ENCODE measurements around the gene ARHGAP22.

Gene ARHGAP22

DNA sequence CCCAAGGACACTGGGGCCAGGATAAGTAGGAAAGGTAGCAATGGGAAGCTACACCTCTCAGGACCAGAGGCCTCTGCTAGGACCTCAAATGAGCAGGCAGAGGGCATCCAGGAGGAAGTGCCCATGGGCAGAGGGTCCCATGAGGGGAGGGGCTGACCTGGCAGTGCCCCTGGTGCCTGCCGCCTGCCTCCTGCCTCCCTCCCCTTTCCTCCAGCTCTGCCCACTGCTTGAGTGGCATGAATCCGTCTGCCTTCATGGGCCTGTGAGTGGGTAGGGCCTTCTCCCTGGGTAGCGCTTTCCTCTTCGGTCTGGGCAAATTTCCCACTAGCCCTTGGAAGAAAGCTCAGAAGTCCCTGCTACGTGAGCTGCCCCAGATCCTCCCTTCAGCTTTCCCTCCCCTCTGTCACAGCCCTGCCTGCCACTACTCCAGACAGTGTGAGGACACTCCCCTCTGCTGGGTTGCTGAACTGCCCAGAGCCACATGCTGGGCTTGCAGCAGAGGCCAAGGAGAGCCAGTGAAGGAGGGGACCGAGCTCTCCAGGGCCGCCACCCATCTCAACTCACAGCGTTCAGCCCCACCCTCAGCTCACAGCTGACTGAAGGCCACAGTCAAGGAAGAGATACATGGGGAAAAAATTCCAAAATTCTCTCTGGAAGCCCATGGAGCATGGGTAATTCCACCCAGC is 141.4 kb downstream of the ARHGAP22 start:
- no peak for DNase-seq (ENCODE audit: low read depth in 2 of 2)

DNA sequence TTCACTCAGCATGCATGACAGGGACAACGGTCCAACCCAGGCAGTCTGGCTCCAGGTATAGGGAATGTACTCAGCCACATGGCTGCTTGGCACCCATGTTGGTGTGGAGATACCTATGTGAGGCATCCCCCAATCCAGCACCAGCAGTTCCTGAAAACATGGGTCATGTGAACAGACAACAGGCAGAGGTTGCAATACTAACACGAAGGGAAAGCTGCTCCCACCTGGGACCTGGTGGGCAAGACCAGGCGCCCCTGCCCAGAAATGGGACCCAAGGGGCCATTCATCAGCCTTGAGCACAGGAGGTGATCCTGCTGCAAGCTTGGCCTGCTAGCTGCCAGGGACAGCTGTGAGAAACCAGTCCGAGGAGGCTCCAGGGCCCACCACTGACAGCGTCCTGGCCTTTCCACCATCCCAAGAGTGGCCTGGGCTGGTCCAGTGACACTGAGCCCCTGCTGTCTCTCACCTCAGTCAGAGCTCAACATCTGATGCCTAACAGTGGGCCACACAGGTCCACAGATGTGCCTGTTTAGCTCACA is 142.3 kb downstream of the ARHGAP22 start:
- DNase-seq (ENCODE audit: low read depth in 2 of 2) = no peak

DNA sequence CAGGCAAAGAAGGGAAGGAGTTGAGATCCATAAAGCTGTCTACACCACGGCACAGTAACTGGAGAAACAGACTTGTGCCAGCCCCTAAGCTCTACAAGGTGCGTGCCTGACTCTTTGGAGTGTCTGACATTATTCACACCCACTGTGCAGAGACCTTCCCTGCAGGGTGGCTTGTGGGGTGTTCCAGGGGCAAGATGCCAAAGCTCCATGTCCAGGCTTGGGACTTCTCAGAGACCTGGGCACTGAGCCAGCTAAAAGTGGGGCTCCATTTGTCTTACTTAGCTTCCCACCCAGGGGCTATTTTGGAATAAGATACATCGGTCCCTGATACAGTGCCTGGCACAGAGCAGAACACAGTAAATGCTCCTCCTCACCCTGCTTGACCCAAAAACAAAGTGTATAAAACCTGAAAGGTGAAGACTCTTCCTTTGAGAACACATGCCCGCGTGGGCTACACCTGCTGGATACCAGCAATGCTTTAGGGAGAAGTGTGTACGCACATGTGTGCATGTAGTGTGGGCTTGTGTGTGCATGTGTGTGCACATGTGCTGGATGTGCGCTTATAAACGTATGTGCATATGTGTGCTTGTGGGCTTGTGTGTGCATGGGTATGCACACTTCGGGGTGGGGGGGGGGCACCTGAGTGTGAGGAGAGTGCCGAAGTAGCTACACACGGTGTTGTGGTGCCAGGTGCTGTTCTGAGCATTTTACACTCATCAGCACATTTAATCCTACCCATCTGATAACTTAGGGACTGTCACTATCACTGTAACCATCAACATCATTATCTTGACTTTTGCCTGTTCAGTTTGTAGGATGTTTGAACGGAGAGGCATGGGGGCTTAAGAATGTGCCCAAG is 143.0 kb downstream of the ARHGAP22 start:
- no peak for DNase-seq (ENCODE audit: low read depth in 2 of 2)

DNA sequence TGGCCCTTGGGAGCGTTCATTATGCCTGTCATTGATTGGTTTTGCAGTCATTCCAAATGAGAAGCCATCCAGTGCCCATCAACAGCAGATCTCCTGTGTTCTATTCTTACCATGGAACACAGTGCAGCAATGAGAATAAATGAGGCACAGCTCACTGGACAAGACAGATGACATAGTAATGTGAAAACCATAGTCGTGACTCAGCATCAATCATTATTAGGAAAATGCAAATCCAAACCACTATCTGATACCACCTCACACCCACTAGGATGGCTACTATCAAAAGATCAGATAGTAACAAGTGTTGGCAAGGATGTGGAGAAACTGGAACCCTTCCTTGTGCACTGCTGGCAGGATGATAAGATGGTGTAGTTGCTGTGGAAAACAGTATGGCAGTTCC is 144.7 kb downstream of the ARHGAP22 start:
- DNase-seq (ENCODE audit: low read depth in 2 of 2) = no peak

DNA sequence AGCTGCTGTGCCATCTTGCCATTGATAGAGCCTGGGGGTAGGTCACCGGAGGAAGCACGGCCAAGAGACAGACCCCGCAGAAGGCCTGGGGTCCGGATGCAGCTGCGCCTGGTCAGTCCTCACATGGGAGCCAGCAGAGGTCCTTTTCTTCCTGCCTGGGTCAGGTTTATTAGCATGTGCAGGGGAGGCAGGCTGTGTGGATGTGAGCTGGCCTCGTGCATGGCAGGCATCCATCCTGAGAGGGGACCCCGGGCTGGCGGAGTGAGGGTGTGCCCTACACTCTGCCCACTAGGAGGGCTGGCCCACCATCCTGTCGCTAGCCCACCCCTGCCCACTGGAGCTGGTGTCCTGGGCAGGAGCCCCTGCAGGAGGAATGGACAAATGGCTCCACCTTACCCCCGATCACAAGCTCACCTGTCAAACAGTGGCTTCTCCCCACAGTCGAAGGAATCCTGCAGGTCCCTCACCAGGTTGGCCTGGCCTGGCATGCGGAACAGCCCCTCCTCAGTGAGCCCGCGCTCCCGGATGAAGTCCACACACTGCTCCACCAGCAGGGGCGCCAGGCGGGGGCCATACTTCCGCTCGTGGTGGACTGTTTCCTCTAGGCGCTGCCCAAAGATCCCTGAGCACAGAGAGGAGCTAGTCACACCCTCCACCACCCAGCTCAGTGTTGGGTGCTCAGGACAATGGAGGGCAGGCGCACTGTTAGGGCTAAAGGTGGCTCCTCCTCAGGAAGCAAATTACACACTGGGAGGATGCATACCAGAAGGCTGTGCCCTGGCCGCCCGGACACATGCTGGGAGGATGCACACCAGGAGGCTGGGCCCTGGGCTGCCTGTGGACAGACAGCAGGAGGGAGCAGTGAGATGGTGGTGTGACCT is 145.4 kb downstream of the ARHGAP22 start:
- DNase-seq (ENCODE audit: low read depth in 2 of 2) = no peak

DNA sequence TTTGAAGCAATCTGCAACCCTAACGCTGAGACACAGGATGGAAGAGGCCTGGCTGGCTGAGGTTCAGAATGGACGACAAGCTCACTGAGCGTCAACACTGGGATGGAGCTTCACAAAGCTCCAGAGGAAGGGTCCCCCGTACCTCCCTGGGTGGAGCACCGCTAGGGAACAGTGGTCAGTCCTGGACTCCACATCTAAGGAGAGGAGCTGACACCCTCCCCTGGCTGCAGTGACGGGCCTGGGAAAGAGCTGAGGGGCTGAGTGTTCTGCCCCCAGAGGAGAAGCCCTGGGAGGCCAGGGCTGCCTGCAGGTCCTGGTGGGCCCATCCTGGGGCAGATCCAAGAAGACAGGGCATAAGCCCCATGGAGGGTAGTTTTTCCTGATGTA is 146.2 kb downstream of the ARHGAP22 start:
- no peak for DNase-seq (ENCODE audit: low read depth in 2 of 2)

DNA sequence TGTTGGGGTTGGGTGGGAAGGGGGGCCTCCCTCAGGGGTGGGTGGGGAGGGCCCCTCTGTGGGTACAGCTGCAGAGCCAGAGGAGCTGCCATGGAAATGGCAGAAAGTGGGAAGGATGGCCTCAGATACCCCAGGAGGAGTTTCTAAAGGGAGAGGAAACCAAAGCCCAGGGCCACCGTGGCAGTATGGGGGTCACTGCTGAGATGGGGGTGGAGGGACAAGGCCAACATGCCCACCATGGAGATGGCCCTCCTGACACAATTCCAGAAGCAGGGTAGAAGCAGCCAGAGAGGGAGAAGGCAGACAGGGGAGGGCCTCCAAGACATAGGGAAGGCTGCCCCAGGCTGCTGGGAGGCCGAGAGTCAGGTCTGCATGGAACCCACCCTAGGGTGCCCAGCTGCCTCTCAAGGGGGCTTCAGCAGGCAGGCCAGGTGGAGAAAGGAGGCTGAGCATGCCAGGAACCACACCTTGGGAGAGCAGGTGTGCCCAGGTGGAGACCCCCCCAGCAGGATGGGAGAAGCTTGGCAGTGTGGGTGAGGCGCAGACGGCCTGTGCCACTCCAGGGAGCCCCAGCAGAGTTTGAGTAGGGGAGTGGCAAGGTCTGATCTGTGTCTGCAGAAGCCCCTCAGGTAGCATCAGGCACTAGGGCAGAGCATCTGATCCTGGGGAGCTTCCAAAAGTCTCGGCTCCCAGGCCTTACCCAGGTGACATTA is 146.8 kb downstream of the ARHGAP22 start:
- DNase-seq (ENCODE audit: low read depth in 2 of 2) = no peak

DNA sequence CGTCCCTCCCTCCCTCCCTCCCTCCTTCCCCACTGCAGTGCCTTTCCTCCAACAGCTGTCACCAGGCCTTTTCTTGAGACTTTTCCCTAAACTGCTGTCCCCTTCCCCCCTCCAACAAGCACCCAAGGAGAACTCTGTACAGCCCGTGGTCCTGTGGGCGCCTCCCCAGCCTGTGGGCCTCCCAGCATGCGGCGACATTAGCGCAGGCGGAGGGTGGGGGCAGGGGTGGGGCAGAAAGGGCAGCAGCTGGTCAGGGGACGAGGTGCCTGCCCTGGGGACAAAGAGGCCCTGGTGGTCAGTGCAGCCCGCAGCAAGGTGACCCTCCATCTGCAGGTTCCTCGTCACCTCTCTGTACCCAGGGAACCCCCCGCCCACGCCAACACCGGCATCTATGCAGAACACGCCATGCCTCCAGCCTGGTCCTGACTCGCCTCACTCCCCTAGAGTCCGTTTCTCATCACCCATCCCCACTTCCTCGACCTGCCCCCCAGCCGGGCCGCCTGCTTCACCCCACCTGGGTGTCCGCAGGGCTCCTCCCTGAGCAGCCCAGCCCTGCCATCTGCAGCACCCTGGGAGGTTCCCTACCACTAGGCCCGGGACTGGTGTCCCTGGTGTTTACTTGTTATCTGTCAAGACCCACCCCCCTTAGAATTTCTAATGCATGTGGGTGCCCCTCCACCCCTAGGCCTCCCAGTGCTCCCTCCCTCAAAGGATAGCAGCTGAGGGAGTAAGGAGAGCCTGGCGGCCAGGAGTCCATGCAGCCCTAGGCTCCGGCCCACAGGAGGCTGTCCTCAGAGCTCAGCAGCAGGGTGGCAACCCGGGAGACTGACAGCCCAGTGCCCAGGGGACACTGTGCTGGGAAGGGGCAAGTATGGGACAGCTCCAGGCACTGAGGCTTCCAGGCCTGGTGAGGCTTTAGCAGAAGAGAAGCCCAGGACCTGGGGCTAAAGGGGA is 147.8 kb downstream of the ARHGAP22 start:
- DNase-seq (ENCODE audit: low read depth in 2 of 2) = no peak

DNA sequence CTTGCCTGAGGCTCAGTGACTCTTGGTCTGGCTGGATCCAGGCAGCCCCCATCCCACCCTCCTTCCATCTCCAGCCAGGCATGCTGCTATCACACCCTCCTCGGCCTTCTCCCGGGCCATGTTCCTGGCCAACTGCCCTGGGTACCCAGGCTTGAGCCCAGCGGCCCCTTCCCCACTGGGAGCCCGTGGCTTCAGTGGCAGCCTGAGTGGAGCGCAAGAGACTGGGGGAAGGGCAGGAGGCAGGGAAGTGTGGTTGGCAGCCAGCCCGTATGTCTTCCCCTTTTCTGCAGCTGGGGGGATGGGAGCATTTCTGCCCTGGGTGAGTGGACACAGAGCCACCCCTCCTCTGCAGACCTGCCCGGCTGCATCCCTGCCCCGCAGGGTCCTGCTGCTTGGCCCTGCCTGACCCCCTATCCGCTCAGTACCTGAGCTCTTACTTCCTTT is 148.5 kb downstream of the ARHGAP22 start:
- DNase-seq (ENCODE audit: low read depth in 2 of 2) = no peak

DNA sequence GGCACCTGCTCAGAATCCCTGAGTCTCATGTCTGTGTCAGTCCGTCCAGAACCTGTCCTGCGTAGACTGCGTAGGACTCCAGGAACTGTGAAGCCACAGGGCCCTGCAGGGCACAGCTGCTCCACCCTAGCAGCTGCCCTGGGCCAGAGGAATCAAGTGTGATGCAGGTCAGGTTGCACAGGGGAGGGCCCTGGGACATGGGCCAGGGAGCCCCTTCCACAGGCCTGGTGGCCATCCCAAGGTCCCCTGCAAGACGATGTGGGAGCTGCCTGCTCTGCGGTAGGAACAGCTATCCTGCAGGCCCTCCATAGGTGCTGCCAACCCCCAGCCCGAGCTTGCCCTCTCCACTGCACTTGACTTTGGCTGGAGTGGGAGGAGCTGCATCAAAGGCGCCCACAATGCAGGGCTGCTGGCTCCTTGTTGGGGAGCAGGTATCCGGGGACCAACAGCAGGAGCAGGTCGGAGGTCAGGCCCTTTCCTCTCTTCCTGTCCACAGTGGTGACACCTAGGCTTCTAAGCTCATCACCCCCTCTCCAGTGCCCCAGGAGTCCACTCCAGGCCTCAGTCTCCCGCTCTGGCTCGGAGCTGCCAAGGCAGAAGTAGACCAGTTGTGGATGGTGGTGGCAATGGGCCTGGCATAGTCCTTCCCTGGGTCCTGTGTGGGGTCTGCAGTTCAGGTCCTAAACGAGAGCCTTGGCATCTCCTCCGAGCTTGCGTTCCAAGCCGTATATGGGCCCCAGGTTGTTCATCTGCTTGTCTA is 149.3 kb downstream of the ARHGAP22 start:
- no peak for DNase-seq (ENCODE audit: low read depth in 2 of 2)

DNA sequence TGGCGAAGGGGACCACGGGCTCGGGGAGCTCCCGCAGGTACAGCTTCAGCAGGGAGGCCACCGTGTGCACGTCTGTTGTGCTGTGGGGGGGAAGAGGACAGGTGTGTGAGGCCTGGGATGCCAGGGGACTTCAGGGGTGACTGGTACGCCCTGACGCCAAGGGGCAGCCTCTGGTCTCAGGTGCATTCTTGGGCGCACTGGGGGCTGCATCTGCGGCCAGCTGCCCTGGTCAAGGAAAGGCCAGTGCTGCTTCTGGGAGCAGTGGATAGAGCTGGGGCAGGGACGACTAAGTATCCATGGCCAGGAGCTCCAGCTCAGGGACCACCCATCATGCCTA is 149.8 kb downstream of the ARHGAP22 start:
- DNase-seq (ENCODE audit: low read depth in 2 of 2) = no peak

DNA sequence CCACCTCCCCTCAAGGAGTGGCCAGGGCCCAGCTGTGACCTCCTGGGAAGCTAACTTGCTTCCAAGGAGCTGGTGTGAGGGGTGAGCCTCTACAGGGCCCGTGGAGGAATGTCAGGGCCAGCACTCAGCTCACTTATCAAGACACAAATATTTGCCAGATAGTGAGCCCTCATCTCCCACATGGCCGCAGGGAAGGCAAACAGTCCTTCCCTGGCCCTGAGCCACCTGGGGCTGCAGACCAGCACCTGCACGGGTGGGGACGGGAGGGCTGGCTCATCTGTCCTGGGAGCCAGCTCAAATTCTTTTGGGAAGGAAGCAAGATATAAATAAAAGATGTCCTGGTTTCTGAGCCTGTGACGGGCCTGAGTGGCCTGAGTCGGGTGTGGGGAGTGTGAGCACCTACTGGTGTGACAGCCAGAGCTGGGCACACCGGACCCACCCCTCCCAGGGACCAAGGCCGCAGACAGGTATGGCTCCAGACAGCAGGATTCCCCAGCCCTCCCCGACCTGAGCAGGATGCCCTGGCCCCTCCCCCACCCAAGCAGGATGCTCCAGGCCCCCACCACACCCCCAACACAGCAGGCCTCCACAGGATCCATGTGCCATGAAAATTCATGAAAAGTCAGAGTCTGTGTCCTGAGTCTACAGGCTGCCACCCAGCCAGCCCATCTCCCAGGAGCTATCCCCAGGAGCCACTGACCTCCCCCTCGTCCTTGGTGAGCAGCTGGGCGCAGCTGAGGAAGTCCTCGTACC is 150.4 kb downstream of the ARHGAP22 start:
- DNase-seq (ENCODE audit: low read depth in 2 of 2) = no peak

DNA sequence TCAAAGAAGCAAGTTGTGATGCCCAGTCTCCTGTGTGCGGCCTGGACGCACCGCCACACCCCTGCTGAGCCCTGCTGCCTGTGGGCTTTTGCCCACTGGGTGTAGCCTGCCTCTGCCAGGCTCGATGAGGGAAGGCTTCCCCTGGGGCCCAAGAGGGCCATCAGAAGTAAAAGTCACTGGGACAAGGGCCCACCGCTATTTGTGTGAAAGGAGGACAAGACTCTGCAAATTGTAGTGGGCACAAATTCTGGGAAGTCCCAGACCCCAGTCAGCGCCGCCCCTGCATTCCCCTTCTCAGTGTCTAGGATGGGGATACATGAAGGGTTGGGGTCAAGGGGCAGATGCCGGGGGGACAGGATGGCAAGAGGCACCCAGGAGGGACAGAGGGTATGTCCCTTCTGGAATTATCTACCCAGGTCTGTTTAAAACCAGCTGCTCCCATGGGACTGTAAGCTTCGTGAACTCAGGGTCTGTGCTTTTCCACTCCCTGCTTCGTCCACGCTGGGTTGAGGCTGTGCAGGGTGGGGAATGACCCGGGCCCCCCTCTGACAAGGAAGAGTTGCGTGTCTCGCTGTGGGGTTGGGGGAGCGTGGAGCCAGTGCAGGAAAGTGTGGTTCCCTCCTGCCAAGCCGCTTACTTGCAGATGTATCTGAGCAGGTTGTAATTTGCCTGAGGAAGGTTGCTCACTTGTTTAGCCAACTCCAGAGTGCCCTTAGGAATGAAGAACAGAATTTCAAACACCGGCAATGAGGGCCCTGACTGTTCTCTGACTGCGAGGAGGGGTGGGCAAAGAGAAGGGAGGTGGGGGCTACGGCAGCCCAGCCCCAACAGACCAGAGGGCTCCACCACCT is 151.2 kb downstream of the ARHGAP22 start:
- DNase-seq (ENCODE audit: low read depth in 2 of 2) = no peak

DNA sequence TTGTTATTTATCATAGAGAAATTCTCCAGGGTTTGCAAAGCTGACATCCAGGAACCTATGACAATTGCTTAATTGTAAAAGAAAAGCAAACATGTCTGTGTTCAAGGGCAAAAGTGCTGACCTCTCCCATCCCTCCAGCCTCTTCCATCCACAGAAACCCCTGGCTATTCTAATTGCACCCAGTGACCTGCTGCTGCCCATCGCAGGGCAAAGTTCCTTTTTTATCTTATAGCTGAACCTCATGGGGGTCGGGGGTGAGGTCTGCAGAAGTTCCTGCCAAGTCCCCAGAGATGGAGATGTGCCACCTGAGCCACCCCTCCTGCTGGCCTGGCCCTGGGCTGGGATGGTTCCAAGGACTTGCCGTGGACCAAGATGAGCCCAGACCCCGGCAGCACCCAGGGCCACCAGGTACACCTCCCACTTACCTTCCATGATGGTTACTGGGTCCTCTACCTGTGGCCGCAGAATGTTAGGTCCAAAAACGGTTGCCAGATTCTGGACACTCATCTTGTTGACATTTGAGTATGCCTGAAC is 151.9 kb downstream of the ARHGAP22 start:
- no peak for DNase-seq (ENCODE audit: low read depth in 2 of 2)

DNA sequence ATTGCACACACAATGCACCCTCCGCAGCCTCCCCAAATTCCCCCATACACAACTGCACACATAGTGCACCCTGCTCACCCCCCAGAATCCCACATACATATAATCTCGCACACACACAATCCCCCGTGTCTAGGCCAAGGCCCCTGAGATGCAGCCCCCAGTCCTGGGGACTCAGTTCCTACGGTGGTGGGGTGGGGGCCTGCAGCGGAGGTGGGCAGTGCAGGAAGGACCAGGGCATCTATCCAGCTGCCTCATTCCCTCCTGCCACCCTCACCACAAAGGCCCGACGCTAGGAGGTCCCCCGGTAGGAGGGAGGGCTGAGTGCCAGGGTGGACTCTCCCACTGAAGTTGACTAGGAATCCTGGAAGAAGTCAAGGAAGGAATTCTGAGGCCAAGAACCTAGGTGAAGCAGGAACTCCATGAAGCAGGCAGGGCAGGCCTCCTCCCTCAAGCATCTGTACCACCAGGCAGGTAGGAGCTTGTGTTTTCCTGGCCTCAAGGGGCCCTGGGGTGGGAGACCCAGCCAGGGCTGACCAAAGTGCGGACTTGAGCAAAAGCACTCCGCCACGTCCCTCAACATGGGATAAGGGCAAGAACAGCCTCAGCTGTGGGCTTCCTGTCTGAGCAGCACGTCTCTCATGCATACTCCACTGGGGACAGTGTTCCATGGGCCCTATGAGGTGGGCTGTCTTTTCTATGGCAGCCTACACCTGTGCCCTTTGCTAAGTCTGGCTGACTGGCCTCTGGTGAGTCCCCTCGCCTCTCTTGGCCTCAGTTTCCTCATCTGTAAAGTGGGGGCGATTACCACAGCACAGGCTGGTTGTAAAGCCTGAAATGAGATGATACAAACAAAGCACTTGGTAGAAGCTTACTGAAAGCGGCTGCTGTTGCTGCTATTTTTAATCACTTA is 152.6 kb downstream of the ARHGAP22 start:
- DNase-seq (ENCODE audit: low read depth in 2 of 2) = no peak

DNA sequence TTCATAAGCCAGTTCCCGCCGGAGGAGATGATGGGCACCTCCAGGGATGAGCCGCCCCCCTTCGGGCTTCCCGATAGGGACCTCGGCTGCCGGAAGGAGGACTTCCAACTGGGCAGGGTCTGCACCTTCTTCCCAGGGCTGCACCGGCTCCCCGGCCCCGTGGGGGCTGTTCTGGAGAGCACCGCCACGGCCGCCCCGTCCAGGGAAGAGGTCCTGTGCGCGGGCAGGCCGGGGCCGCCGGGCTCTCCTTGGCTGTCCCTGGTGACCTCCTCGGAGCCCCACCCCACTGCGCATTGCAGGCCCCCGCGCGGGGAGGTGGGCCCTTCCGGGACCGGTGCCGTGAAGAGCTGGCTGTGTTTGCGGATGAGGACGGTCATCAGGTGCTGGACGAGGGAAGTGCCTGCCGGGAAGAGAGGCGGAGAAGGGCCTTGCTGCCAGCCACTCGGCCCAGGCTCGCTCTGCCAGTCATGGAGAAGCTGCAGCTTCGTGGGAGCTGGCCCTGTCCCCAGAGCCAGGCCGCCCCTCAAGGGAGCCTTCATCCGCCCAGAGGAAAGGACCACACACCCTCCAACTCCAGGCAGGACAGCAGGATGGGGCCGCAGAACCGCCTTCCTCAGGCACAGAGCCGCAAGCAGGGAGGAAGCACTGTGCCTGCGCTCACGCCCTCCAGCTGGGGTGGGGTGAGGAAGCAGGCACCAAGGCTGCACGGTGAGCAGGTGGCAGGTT is 154.0 kb downstream of the ARHGAP22 start:
- DNase-seq (ENCODE audit: low read depth in 2 of 2) = no peak

All from activated CD4-positive, alpha-beta T cell treated with anti-CD3 and anti-CD28 coated beads for 24 hours (primary cell).